NCI-H774 (cell line): ENCODE data around the gene FAM151B.
A peak's percentile ranks its signal among the peaks of the same experiment; 100 is the strongest.
"Not testable (repeated sequence)": the region's sequence is repeated elsewhere in the genome, so short reads cannot be mapped to it uniquely, and the experiment has no call there.

Source experiments
- DNase-seq: peaks from one replicate; lab custom pipeline; 2025; lab: John Stamatoyannopoulos, UW

Gene FAM151B

DNA sequence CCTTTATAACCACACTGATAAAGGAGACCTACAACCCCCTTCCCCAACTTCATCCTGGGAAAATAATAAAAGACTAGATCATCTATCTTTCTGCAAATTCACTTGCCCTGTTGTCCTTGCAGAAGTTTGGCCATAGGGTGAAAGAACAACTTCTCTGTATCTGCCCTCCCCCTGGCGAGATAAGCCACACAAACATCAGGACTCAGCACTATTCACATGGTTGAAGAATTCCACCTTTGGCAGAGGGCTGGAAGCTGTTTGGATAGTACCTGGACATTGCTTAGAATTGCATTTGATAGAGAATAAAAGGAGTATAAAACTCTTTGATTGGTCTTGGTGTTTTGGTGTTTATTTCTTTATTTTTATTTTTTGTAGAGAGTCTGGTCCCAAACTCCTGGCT, 16.9 kb downstream of the FAM151B start:
- no peak for DNase-seq

DNA sequence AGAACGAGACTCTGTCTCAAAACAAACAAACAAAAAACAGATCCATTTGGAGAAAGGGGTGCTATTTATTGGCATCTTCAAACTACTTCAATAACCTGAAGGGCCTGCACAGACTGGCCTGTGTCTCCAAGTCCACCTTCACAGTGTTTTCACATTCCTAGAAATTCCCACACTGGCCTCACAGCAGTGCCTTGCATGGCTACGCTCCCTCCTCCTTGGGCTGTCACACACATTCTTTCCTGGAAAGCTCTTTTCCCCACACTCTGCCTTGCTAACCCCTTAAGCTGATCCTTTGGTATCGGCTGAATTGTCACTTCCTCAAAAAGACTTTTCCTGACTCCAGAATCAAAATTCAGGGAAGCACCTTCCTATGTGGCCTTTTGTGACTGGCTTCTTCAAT, 19.8 kb downstream of the FAM151B start:
- no peak for DNase-seq

DNA sequence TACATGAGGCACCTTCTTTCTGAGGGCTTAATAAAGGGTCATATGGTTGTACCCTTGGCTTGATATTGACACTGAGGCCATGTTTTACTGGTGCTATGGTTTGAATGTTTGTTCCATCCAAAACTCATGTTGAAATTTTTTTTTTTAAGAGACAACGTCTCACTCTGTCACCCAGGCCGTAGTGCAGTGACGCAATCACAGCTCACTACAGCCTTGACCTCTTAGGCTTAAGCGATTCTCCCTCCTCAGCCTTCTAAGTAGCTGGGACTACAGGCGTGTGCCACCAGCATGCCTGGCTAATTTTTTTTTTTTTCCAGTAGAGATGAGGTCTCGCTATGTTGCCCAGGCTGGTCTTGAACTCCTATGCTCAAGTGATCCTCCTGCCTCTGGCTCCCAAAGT, 20.9 kb downstream of the FAM151B start:
- no peak for DNase-seq

DNA sequence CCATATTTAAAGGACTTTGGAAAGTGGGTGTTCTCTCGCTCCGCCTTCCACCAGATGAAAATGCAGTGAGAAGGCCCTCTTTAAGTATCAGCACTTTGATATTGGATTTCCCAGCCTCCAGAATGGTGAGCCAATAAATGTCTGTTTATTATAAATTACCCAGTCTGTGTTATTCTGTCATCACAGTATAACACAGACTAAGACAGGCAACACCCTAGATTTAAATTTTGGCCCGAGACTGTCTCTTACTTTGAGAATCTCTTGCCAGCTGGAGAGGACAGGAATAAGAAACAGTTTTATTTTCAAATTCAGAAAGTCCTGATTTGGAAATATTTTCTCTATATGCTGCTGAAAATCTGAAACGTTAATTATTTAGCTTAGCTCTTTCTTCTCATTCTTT, 21.5 kb downstream of the FAM151B start:
- DNase-seq = no peak

DNA sequence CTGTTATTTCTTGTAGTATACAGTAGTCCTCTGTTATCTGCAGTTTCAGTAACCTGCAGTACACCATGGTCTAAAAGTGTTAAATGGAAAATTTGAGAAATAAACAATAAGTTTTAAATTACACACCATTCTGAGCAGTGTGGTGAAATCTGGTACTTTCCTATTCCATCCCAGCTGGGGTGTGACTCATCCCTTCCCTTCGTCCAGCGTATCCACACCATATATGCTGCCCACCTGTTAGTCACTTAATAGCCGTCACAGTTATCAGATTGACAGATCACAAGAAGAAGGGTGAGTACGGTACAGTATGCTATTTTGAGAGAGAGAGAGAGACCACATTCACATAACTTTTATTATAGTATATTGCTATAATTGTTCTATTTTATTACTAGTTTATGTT, 28.9 kb downstream of the FAM151B start:
- no peak for DNase-seq

DNA sequence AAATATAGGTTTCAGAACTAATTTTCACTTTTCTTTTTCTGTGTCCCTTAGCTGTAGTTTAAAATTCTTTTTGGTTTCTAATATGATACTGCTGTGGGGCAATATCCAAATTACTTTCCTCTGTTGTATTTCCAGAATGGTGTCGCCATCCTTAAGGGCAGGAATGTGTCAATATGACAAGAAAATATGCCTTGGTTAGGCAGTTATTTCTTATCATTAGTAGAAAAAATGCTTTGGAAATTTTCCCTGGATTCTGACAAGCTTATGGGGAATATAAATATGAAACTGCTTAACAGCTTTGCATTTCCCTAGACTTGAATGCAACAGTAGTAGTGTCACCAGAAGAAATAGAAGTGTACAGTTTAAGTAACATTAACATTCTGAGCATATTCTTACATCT, 52.8 kb downstream of the FAM151B start:
- no peak for DNase-seq

DNA sequence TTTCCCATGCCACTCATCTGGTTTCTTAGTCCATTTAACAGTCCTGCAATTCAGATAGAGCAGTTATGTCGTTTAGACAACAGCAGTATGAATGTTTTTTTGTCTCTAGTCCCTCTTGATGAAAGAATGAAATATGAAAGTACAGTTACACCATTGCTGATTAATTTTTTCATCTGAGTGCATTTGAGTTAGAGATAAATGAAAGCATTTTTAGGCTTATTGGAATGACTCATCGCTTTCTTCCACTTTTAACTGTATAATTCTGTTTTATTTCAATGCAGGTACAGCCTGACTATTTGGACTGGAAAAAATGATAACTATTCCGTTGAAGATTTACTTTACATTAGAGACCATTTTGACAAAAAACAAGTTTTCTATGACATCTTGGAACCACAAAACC, 53.5 kb downstream of the FAM151B start:
- DNase-seq = no peak

DNA sequence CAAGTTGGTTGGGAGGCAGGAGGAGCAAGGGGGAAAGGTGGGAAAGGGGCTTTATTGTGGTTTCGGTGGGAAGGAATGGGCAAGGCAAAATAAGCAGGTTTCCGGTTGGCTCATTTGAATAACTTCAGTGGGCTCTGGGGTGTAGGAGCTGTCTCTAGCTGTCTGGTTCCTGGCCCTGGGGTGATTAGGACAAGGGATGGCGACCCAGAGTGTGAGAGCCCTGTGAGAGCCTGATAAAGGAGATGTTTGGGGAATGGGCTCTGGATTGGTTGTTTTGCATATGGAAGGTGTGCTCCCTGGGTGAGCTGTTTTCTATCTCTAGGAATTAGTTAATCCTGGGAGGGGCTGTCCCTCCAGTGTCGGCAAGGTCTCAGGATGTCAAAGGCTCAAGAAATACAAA, 66.7 kb downstream of the FAM151B start:
- DNase-seq = no peak

DNA sequence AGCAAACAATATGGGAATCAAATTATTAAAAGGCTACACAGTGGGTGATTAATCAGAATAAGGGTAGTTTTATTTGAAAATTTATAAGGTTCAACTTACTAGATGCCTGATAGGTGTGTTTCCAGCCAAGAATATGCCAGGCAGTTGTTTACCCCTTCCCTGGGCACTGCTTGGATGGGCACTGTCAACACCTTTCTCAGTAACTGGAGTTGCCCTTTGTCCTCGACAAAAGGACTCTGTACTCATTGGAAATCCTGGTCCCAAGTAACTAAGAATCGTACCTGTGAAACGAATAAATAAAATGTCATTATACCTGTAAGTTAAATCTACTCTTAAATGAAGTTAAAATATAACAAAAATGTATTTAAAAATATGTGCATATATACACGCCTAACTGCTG, 67.2 kb downstream of the FAM151B start:
- no peak for DNase-seq

DNA sequence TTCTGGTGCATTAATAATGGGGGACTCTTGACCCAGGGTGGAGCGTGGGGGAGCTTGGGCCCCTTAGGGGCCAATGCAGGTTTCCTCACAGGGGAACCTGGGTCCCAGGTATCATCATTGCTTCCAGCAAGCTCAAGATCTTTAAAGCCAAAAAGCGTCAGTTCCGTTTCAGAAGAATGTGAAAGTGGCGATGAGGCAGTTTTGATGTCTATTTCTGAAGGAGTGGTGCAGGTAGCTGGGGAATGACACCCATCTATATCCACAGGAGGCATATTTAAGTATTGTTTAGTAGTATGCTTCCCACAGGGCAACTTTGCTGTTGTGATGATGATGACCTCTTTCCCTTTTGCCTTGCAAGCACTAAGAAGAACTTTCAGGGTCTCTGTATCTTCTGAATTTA, 71.3 kb downstream of the FAM151B start:
- DNase-seq = no peak

DNA sequence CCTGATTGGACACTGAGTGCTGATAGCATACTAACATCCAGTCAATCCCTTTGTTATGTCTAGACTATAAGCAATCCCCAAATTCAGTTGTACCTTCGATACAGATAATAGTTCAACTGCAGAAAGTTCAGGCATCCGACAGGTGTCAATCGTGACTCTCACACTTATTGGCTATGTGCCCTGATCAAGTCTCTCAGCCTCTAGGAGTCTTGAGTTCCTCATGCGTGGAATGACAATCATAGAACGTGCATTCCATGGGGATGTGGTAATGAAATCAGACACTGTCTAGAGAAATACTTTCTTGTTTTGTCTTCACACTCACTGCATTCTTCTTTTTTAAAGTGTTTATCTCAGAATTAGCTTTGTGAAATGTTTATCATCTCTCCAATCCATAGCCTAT, 77.4 kb downstream of the FAM151B start:
- DNase-seq = no peak

DNA sequence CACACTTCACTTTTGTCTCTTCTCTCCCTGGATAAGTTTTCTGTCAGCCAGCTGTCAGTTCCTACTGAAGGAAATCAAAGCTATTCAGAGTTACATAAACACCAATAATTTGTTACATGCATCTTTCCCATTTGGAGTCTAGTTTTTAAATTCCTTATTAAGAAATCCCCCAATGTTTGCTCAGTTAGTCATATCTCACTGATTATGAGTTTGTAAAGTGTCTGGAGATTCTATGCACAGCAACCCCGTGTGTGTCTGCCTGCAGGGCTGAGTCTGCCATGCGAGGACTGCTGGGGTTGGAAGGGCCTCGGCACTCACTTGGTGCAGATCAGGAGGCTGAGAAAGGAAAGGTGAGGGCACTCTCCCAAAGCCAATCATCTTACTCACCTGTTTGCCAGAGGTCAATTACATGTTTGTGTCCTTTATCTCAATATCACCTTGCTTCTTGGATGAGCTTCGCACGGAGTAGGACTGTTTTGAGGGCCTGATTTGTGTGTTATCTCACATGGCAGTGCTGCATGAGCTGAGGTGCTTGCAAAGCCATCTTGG, 78.9 kb downstream of the FAM151B start:
- DNase-seq = no peak

DNA sequence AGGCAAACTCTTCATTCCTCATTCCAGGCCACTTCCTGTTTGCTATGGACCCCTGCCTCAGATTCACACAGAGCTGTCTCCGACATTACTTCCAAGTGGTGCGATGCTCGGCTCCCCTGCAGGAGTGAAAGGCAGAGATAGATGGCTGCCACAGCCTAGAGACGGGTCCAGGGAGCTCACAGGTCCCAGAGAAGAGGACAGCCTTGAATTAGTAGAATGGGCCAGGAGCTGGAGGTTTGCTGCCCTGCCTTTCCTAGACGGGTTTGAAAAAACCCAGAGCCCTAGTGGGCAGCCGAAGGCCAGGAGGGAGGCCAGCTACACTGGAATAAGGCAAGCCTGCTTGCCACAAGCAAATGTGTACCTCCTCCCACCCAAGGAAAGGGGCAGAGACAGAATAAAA, 80.4 kb downstream of the FAM151B start:
- no peak for DNase-seq

DNA sequence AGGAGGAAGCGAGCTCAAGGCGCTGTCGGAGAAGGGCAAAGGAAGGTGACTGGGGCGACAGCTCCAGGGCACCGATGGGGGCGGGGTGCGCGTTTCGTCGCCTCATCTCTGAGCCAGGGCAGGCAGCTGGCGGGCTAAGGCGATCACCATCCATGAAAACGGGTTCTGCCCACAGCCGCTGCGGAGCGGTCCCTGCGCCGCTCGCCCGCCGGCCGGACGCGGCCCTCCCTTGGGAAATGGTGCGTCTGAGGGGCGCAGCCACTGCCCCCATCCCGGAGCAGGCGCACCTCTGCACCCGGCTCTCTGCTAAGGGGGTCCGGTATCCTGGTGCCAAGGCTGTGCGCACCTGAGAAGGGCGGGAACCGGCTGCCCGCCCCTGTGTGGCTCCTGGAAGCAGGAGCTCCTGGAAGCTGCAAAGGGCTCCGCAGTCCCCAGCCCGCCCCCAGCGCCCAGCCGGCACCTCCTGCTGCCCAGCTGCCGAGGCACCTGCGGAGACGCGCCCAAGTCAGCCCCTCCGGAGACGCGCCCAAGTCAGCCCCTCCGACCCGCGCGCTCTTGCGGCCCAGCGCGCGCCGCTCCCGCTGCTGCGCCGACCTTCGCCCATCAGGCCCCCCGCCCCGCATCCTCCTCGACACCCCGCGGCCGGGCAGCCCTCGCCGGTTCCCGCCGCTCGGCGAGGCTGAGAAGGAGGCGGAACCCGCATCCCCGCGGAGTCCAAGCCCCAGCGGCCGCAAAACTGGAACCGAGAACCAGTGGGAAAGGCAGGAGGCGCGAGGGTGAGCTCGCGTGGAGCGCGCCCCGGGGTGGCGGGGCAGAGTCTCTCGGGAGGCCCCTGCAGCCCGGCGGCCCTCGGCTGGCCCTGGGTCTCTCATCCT, 81.4 kb downstream of the FAM151B start:
- DNase-seq = no peak

DNA sequence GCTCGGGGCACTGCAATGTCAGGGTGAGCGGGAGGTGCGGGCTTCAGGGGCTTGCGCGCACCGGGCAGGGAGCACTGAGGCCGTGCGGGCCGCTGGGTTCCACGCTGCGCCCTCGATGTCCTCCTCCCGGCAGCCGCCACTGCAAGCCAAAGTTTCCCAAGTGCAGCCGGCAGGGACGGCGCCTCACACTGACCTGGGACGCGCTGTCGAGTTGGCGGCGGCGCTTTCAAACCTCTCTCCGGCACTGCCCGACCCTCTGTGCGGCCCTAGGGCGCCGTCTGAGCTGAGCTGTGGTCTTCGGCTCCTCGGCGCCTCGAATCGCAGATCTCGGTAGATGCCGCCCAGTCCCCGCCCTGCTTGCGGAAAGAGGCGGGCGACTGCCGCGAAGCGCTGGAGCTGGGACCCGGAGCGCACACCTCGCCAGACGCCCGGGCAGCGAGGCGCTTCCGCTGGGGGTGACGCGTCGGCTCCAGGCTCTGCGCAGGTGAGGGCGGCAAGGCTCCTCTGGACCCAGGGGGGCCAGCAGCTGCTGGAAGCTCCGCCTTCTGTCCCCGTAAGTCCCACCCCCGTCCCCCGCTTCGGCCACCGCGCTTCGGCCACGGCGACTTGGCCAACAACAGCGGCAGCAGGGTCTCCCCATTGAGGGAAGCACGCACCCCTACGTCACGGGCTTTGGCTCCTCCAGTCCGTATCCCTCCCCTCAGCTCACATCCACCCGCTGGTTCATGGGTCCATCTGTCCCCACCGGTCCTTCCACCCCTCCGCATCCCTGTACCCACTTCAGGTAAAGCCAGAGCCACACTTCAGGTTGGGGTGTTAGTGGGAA, 82.3 kb downstream of the FAM151B start, which contains the start of gene ANKRD34B:
ANKRD34B (minus strand) TSS at position 320 of the 826 bp plus-strand sequence. CDS start 10,261 bp downstream, outside the sequence.
- DNase-seq = peak; percentile 12

DNA sequence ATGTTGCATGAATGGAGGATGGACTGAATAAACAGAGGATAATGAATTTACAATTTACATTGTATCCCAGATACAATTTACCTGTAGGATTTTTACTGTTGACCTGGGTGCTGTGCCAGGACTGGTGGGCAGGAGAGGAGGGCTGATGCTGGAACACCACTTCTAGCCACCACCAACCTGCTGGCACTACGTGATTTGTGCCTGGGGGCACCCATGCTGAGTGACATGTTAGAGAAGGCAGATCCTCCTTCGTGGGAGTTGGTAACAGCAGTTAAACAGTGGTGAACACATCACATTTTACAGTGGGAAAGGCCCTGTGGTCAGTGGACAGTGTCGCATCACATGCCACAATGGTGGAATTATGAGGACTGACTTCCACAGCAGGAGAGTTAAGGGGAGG, 85.2 kb downstream of the FAM151B start:
- DNase-seq = no peak

DNA sequence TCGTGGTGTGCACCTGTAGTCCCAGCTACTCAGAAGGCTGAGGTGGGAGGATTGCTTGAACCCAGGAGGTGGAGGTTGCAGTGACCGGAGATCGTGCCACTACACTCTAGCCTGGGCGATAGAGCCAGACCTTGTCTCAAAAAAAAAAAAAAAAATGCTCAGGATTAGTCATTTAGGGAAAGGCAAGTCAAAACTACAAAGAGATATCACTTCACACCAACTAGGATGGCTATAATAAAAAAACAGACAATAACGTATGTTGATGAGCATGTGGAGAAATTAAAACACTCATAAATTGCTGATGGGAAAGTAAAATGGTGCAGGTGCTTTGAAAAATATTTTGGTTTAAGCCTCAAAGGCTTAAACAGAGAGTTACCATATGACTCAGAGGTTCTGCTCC, 88.5 kb downstream of the FAM151B start:
- no peak for DNase-seq

DNA sequence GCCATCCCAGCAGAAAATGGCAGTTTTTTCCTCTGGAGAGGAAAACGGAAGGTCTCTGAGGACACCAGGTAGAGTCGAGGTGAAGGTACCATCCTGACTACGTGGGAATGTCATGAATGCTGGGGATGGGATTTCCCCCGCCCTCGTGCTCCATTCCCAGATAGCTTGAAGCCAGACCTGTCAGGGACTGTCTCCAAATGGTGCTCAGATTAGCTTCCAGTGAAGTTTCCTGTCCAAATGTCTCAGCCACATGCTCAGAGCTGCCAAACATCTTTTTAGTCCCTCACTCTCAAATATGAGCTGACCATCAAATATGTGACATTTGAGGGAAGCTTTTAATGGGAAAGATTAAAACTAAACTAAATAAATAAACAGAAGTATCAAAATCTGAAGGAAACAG, 89.8 kb downstream of the FAM151B start:
- no peak for DNase-seq

DNA sequence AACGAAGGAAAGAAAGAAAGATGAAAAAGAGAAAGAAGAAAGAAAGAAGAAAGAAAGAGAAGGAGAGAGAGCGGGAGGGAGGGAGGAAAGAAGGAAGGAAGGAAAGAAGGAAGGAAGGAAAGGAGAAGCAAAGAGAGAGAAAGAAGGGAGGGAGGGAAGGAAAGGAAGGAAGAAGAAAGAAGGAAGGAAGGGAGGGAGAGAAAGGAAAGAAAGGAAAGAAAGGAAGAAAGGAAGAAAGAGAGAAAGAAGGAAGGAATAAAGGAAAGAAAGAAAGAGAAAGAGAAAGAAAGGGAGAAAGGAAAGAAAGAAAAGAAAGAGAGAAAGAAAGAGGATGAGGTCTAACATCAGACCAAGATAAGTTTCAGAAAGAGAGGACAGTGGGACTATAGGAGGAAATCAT, 91.2 kb downstream of the FAM151B start:
- no peak for DNase-seq

DNA sequence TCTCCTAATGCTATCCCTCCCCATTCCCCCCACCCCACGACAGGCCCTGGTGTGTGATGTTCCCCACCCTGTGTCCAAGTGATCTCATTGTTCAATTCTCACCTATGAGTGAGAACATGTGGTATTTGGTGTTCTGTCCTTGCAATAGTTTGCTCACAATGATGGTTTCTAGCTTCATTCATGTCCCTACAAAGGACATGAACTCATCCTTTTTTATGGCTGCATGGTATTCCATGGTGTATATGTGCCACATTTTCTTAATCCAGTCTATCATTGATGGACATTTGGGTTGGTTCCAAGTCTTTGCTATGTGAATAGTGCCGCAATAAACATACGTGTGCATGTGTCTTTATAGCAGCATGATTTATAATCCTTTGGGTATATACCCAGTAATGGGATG, 92.4 kb downstream of the FAM151B start:
- not testable (repeated sequence) for DNase-seq

DNA sequence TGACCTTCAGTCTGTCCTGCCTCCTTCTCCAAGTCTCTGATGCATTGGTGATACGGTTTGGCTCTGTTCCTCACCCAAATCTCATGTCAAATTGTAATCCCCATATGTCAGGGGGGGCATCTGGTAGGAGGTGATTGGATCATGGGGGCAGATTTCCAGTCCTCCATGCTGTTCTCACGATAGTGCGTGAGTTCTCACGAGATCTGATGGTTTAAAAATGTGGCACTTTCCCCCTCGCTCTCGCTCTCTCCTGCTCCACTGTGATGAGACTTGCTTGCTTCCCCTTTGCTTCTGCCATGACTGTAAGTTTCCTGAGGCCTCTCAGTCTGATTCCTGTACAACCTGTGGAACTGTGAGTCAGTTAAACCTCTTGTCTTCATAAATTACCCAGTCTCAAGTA, 96.9 kb downstream of the FAM151B start:
- no peak for DNase-seq

DNA sequence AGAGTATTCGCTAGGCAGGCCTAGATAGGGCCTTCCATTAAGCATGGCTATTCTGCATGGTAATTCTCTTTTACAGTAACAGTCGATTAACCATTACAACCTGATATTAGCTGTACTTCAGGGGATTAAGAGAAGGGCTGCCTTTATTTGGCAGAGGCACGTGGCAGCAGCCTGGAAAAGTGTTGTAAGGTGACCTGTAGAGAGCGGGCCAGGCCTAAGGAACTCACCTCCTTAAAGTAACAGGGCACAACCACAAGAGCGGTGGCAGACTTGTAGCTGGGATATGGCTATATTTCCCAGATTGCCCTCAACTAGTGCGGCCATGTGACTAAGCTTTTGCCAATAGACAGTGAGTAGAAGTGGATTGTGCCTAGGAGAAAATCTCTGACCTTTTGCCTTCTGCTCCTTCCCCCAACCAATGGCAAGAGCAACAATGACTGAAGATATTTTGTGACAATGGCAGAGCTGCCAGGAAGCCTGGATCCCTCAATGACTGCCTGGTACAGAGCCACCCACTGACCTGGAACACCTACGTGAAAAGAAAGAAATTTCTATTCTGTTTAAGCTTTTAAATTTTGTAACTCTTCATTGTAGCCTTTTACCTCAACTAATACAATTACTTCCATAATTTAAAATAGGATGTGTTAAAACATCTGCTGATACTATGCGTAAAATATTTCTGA, 101.1 kb downstream of the FAM151B start:
- DNase-seq = no peak
